ENCODE data around the gene CFAP92.

DNA sequence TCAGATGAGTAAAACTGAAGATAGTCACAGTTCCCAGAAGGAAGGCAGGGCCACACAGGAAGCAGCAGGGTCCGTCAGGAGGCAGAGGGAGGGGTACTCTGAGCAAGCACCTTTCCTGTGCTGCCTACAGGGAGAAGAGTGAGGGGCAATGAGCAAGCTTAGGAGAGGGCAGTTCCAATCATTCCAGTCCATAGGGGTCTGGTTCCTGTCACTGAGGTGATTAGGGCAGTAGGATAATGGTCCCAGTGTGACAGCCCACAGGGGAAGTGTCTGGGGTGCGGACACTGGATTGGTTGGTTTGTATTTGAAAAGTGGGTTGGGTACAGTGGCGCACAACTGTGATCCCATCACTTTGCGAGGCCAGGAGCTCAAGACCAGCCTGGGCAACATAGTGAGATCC, 121.6 kb downstream of the CFAP92 start:
- no peak for TF ChIP-seq YY1 (IDR thresholded peaks at IDR 0.05; ENCODE audit: insufficient read depth, insufficient read length)
- TF ChIP-seq ZNF274 (IDR thresholded peaks at IDR 0.05; ENCODE audit: low read depth, low read length) = no peak
